HT1080 (cell line): ENCODE measurements around the gene TOPORS. TPM values are rescaled to one million over a fixed set of nuclear protein-coding genes. Genes with fewer than 3 reads are reported as not detected.
A peak's percentile ranks its signal among the peaks of the same experiment; 100 is the strongest.
"Not testable (repeated sequence)": the region's sequence is repeated elsewhere in the genome, so short reads cannot be mapped to it uniquely, and the experiment has no call there.

Experiments used
- DNase-seq: peaks from one replicate; pipeline ENCODE4 v3.0.0-alpha.2; 2015; ENCODE audit warnings: low read depth
- polyA plus RNA-seq, 2 experiments: library from polyadenylated mRNA; depleted of rRNA; stranded (reverse); fragments of >200 nt; gene quantifications; 2 replicates each; pipeline ENCODE4 v1.2.3, GENCODE V29; 2015
- total RNA-seq: library from RNA; depleted of rRNA; stranded (reverse); fragments of >200 nt; shearing (Covaris generic); gene quantifications from 2 replicates; pipeline ENCODE4 v1.2.3, GENCODE V29; 2014; rRNA removed

The TOPORS gene
- 20.8 and 27.0 TPM in 2 replicates for total RNA-seq
- 12.2 and 15.1 TPM in 2 replicates for polyA plus RNA-seq (2015; cell fraction: cytosol; rRNA removed)
- polyA plus RNA-seq (2015; cell fraction: nucleus; rRNA removed): 29.8 and 29.9 TPM in 2 replicates

DNA sequence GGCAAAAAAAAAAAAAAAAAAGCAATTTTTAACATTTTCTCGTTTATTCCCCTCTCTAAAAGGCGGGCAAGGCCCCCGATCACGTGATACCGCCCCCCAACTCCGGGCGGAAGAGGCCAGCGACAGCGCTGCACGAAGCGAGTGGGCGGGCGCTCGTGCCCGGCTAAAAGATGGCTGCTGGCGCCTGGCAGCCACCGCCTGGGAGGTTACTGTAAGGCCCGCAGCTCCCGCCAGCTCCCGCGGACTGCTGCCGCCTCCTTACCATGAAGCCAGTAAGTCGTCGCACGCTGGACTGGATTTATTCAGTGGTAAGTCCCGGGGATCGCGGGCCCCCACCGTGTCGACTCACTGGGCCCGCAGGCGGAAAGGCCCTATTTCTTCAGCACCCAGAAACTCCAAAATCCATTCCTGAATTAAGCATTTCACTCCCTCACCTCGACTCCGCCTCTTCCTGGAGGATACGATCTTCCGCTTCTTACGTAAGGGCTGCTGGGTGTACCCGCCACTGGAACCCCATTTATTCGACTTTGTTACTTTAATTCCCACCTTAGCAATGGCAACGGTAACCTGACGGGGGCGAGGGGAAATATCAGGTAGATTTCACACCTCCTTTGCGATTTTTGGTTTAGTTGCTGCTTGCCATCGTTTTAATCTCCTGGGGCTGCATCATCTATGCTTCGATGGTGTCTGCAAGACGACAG, at the start of gene TOPORS, which contains the start of gene SMIM27:
TOPORS (minus strand) TSS at position 415 of the 701 bp plus-strand sequence; CDS start at position 265, 150 bp downstream.
SMIM27 (plus strand) TSS at position 156 of the 701 bp plus-strand sequence; CDS start at position 264, 108 bp downstream.
- DNase-seq: peak; percentile 91

GRCh38 chr9:32599021-32599420, 46.6 kb upstream of the TOPORS start:
- DNase-seq: not testable (repeated sequence)

GRCh38 chr9:32596936-32597335, 44.5 kb upstream of the TOPORS start:
- DNase-seq: no peak

- DNase-seq: no peak
Measured at GRCh38 chr9:32596096-32596865, 43.9 kb upstream of the TOPORS start.

DNA sequence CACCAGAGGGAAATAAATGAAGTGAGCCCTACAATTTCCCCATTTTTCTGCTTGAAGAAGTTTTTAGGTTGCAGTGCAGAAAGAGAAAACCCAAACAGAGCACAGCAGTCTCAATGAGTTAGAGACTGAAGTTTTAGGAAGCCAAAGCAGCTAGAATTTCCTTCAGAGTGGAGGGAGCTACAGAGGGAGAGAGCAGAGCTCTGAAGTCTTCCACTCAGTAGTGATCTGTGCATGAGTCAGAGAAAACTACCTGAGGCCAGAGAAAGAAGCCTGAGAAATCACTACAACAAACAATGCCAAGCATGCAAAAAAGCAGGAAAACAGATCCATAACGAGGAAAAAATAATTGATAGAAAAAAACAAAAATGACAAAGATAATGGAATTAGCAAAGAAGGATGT, 38.5 kb upstream of the TOPORS start:
- peak; percentile 66 for DNase-seq

GRCh38 chr9:32590476-32590875, 38.1 kb upstream of the TOPORS start:
- no peak for DNase-seq

GRCh38 chr9:32589083-32589723, 36.8 kb upstream of the TOPORS start:
- DNase-seq: peak; percentile 58

DNA sequence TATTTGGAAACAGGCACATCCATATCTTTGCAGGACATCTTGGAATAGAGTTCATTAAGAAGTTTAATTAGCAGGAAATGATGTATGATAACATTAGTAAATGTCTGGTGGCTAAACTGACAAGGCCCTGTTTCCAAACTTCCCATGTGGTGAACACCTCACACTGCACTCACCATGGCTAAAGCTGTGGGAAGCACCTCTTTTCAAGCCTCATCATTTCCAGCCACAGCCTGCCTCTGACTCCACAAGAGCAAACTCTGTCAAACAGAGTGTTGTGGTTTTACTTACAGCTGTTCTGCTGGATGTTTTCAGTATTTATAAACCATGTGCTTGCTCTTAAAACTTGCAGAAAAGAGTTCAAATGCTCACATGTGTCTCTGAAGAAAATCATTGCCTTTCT, 35.5 kb upstream of the TOPORS start:
- DNase-seq: peak; percentile 39

- peak; percentile 27 for DNase-seq
Measured at GRCh38 chr9:32584784-32585183, 32.4 kb upstream of the TOPORS start.

DNA sequence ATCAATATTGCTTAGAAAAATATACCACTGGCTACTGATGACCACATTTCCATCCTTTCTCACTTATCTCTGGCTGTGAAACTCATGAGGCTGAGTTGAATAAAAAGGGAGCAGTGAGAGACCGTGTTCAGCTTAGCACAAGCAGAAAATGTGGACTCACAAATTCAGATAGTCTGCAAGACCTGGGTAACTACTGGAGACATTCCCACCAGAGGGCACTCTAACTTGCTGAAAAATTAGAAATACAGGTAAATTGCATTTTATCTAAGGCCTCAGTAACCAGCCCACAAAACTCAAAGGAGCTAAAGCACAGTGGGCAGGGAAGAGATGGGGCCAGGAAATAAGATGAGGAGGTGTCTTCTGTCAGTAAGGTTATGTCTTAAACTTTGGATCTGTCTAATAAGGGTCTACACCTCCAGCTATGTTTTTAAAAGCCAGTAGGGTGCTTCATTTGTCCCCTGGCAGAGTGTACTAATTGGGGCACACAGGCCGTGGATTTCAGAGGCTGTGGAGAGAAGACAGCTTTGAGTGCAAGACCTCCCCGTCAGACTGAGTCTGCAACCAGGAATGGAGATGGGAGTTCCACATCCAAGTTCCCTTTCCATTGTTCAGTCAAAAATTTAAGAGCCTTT, 29.2 kb upstream of the TOPORS start:
- peak; percentile 63 for DNase-seq

DNA sequence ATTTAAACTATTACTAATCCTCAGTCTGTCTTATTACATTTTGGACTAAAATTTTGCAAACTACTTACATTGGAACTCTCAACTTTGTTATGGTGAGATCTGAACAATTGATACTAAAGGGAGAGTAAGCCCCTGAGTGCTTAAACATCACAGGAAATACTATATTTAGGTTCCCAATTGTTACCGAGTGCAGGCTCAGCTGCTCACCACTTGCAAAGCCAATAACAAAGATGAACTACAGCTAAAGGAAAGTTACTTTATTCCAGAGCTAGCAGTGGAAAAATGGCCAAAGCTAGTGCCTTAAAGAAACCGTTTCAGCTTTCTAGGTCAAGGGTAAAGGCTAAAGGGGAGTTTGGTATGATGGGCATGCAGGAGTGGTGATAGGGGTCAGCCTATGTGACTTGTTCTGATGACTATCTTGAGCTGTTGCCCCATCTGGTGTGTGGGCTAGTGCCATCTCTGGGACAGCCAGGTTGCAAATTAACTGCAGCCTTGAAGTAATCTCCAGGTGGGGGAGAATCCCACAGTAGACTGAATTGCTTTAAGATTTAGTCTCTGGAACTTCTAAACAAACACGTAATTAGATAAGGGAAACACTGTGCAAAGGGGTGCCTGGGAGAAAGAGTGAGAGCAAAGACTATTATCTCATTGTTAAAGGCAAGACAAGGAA, 28.4 kb upstream of the TOPORS start:
- no peak for DNase-seq

GRCh38 chr9:32579706-32580331, 27.4 kb upstream of the TOPORS start:
- DNase-seq: peak; percentile 30

GRCh38 chr9:32578976-32579375, 26.6 kb upstream of the TOPORS start:
- DNase-seq: no peak

DNA sequence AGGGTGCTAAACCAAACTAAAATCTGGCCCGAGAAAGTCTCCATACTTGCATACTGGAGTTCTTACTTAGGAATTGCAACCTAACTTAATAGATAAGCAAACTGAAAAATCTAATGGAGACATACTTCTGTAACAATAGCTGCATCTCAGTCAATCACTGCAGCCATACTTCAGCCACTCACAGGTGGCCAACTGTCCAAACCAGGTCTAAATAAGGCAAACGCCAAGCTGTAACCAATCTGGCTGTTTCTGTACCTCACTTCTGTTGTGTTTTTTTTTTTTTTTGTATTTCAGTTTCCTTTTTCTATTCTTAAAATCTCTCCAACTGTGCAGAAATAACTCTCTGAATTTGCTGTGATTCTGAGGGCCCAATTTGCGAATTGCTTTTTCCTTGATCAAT, 24.9 kb upstream of the TOPORS start:
- DNase-seq: no peak

- DNase-seq: no peak
Measured at GRCh38 chr9:32574858-32575257, 22.5 kb upstream of the TOPORS start.

DNA sequence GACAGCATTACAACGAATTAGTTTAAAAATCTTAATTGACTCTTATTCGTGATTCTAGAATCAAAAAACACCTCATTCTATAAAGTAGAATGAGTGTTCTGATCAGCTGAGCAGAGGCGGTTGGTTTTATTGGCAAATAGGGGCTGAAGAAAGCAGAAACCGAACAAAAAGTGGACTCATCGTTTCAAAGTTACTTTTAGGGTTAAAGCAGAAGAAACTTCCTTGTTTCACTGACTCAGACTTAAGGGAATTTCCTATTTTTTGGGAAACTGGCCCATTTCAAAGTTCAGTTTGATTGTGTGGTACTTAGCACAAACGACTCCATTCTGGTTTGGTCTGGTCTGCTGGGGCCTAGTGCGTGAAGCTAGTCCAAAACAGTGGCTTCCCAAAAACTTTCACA, 21.4 kb upstream of the TOPORS start:
- no peak for DNase-seq

GRCh38 chr9:32572900-32573523, 20.6 kb upstream of the TOPORS start, which contains the start of gene NDUFB6:
Gene NDUFB6 (minus strand): TSS chr9:32573159. CDS start chr9:32573060, 99 bp downstream.
- peak; percentile 92 for DNase-seq

GRCh38 chr9:32571969-32572899, 19.8 kb upstream of the TOPORS start:
- peak; percentile 74 for DNase-seq

- no peak for DNase-seq
Measured at GRCh38 chr9:32570262-32570661, 17.9 kb upstream of the TOPORS start.
